Measurements from ENCODE around the gene MAGEA2. TPM values are rescaled to one million over a fixed set of nuclear protein-coding genes. Genes with fewer than 3 reads are reported as not detected.
"Not testable (repeated sequence)": the region's sequence is repeated elsewhere in the genome, so short reads cannot be mapped to it uniquely, and the experiment has no call there.

MAGEA2 gene
- total and polyA plus RNA-seq, 9 donors = not detected

DNA sequence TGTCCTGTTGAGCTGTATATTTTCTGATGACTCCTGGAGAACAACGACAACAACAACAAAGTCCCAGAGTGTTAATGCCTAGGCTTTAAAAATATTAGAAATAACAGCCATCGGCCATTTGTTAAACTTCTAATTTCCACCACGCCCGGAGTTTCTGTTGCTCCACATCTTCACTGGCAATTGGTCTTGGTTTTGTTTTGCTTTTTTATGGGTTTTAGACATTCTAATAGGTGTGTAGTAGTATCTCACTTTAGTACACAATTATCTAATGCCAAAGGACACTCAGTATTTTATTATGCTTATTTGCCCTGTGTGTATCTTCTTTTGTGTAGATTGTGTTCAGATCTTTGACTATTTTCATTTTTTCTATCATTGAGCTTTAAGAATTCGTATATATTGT is 15.1 kb downstream of the MAGEA2 start:
- H3K27me3 ChIP-seq (ENCODE audit: control insufficient read depth, insufficient read depth, low read length) = no peaks in the 10 kb centered on the region
- no peaks in the 10 kb centered on the region for H3K4me1 ChIP-seq (ENCODE audit: control insufficient read depth, insufficient read depth, low read length)
- H3K9me3 ChIP-seq (replicated peaks; ENCODE audit: control insufficient read depth, low read depth, low read length) = no peaks in the 10 kb centered on the region
- no peaks in the 10 kb centered on the region for H3K36me3 ChIP-seq (ENCODE audit: control insufficient read depth, insufficient read depth, low read length)
- no CpG with 5 or more reads among the region's 5 CpGs for WGBS (ENCODE audit: insufficient coverage)
- no peak overlapping the region for H3K4me3 ChIP-seq (ENCODE audit: low read length)
- no peak overlapping the region for H3K27ac ChIP-seq (ENCODE audit: low read length)
- DNase-seq = no peak

GRCh38 chrX:152736528-152736927 is 17.1 kb downstream of the MAGEA2 start:
- WGBS (ENCODE audit: insufficient coverage) = 79% methylated on average over 7 of the region's 12 CpGs
- H3K4me3 ChIP-seq (ENCODE audit: low read length) = not testable (repeated sequence)

GRCh38 chrX:152735860-152736511 is 17.7 kb downstream of the MAGEA2 start:
- Histone ChIP-seq H3K4me3 (ENCODE audit: low read length) (no peak overlapping the region), H3K9me3 (replicated peaks; ENCODE audit: control insufficient read depth, low read depth, low read length) (no peaks in the 10 kb centered on the region)
- 80% methylated on average over 12 of the region's 12 CpGs for WGBS (ENCODE audit: insufficient coverage)

More at GRCh38 chrX:152736528-152736927, 17.1 kb downstream of the MAGEA2 start:
- not testable (repeated sequence) for H3K4me1 ChIP-seq (ENCODE audit: control insufficient read depth, insufficient read depth, low read length); H3K9me3 ChIP-seq (replicated peaks; ENCODE audit: control insufficient read depth, low read depth, low read length); H3K27me3 ChIP-seq (ENCODE audit: control insufficient read depth, insufficient read depth, low read length); DNase-seq; H3K27ac ChIP-seq (ENCODE audit: low read length); H3K36me3 ChIP-seq (ENCODE audit: control insufficient read depth, insufficient read depth, low read length)

GRCh38 chrX:152735101-152735500 is 18.5 kb downstream of the MAGEA2 start:
- Histone ChIP-seq H3K4me1 (ENCODE audit: control insufficient read depth, insufficient read depth, low read length) (no peaks in the 10 kb centered on the region), H3K9me3 (replicated peaks; ENCODE audit: control insufficient read depth, low read depth, low read length) (no peaks in the 10 kb centered on the region), H3K27ac (ENCODE audit: low read length) (no peak overlapping the region), H3K4me3 (ENCODE audit: low read length) (no peak overlapping the region), H3K27me3 (ENCODE audit: control insufficient read depth, insufficient read depth, low read length) (no peaks in the 10 kb centered on the region), H3K36me3 (ENCODE audit: control insufficient read depth, insufficient read depth, low read length) (no peaks in the 10 kb centered on the region)
- no peak for DNase-seq
- WGBS (ENCODE audit: insufficient coverage) = no CpG with 5 or more reads among the region's 2 CpGs

More at GRCh38 chrX:152735860-152736511, 17.7 kb downstream of the MAGEA2 start:
- no peaks in the 10 kb centered on the region for H3K36me3 ChIP-seq (ENCODE audit: control insufficient read depth, insufficient read depth, low read length)
- H3K27ac ChIP-seq (ENCODE audit: low read length) = no peak overlapping the region
- no peak for DNase-seq
- H3K4me1 ChIP-seq (ENCODE audit: control insufficient read depth, insufficient read depth, low read length) = no peaks in the 10 kb centered on the region
- H3K27me3 ChIP-seq (ENCODE audit: control insufficient read depth, insufficient read depth, low read length) = no peaks in the 10 kb centered on the region

GRCh38 chrX:152734143-152734858 is 19.3 kb downstream of the MAGEA2 start:
- H3K9me3 ChIP-seq (replicated peaks; ENCODE audit: control insufficient read depth, low read depth, low read length); H3K27me3 ChIP-seq (ENCODE audit: control insufficient read depth, insufficient read depth, low read length); H3K4me3 ChIP-seq (ENCODE audit: low read length); DNase-seq; H3K27ac ChIP-seq (ENCODE audit: low read length); H3K36me3 ChIP-seq (ENCODE audit: control insufficient read depth, insufficient read depth, low read length); H3K4me1 ChIP-seq (ENCODE audit: control insufficient read depth, insufficient read depth, low read length): not testable (repeated sequence)
- 94% methylated on average over 15 of the region's 22 CpGs for WGBS (ENCODE audit: insufficient coverage)

- no peak for DNase-seq
- H3K4me1 ChIP-seq (ENCODE audit: control insufficient read depth, insufficient read depth, low read length) = no peaks in the 10 kb centered on the region
- H3K4me3 ChIP-seq (ENCODE audit: low read length) = no peak within 1 kb of the TSS
- 87% methylated on average over 6 of the region's 21 CpGs for WGBS (ENCODE audit: insufficient coverage)
- H3K27ac ChIP-seq (ENCODE audit: low read length) = no peak within 1 kb of the TSS
- H3K9me3 ChIP-seq (replicated peaks; ENCODE audit: control insufficient read depth, low read depth, low read length) = no peaks in the 10 kb centered on the region
- no peaks in the 10 kb centered on the region for H3K27me3 ChIP-seq (ENCODE audit: control insufficient read depth, insufficient read depth, low read length)
- H3K36me3 ChIP-seq (ENCODE audit: control insufficient read depth, insufficient read depth, low read length) = no peaks in the 10 kb centered on the region
Observed at GRCh38 chrX:152733261-152733975, 20.2 kb downstream of the MAGEA2 start, which contains the start of the genes CSAG1 and MAGEA12. Gene CSAG1 (minus strand): TSS chrX:152733721. CDS start chrX:152732460, 1,261 bp downstream. Gene MAGEA12 (plus strand): TSS chrX:152733757. CDS start chrX:152736162, 2,405 bp downstream.

DNA sequence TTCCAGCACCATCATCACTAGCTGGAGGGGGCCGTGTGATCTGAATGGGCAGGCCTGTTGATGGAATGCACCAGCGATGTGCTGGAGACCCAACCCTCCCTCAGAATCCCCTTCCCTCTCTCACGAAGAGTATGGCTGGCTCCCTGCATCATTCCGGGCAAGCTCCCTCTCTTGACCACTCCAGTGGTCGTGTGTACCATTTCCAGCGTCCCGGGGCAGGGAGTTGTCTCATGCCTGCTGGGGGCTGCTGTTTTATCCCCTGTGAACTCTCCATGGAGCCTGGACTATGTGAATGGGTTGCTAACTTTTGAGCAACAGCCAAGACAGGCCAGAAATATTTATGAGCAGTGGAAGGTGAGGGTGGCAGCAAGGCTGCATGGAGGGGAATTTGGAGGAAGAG is 28.2 kb downstream of the MAGEA2 start:
- DNase-seq = no peak
- Histone ChIP-seq H3K4me1 (ENCODE audit: control insufficient read depth, insufficient read depth, low read length) (no peaks in the 10 kb centered on the region), H3K36me3 (ENCODE audit: control insufficient read depth, insufficient read depth, low read length) (no peaks in the 10 kb centered on the region), H3K27ac (ENCODE audit: low read length) (no peak overlapping the region), H3K27me3 (ENCODE audit: control insufficient read depth, insufficient read depth, low read length) (peaks cover 2% of the 10 kb centered on the region), H3K9me3 (replicated peaks; ENCODE audit: control insufficient read depth, low read depth, low read length) (no peaks in the 10 kb centered on the region), H3K4me3 (ENCODE audit: low read length) (no peak overlapping the region)
- 65% methylated on average over 4 of the region's 7 CpGs for WGBS (ENCODE audit: insufficient coverage)

DNA sequence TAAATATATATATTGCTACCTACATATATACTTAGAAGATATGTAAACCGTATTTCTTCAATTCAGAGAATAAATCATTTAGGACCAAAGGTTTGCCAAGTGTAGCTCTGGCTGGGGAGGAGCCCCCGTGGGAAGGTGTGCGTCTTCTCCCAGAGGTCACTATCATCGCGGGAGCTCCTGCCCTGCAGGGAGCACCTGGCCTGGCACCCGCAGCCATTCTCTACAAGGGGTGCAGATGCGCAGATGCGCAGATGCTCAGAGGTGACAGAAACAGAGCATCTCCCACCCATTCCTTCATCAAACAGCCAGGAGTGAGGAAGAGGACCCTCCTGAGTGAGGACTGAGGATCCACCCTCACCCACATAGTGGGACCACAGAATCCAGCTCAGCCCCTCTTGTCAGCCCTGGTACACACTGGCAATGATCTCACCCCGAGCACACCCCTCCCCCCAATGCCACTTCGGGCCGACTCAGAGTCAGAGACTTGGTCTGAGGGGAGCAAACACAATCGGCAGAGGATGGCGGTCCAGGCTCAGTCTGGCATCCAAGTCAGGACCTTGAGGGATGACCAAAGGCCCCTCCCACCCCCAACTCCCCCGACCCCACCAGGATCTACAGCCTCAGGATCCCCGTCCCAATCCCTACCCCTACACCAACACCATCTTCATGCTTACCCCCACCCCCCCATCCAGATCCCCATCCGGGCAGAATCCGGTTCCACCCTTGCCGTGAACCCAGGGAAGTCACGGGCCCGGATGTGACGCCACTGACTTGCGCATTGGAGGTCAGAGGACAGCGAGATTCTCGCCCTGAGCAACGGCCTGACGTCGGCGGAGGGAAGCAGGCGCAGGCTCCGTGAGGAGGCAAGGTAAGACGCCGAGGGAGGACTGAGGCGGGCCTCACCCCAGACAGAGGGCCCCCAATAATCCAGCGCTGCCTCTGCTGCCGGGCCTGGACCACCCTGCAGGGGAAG is 39.5 kb downstream of the MAGEA2 start, which contains the start of gene MAGEA2B:
Gene MAGEA2B, plus strand, starts transcription at position 814 of the 973 bp plus-strand sequence. CDS start 2,479 bp downstream, outside the sequence.
- not testable (repeated sequence) for H3K4me1 ChIP-seq (ENCODE audit: control insufficient read depth, insufficient read depth, low read length); H3K9me3 ChIP-seq (replicated peaks; ENCODE audit: control insufficient read depth, low read depth, low read length); H3K4me3 ChIP-seq (ENCODE audit: low read length); H3K27me3 ChIP-seq (ENCODE audit: control insufficient read depth, insufficient read depth, low read length); H3K36me3 ChIP-seq (ENCODE audit: control insufficient read depth, insufficient read depth, low read length); DNase-seq; H3K27ac ChIP-seq (ENCODE audit: low read length)
- no CpG with 5 or more reads among the region's 35 CpGs for WGBS (ENCODE audit: insufficient coverage)

DNA sequence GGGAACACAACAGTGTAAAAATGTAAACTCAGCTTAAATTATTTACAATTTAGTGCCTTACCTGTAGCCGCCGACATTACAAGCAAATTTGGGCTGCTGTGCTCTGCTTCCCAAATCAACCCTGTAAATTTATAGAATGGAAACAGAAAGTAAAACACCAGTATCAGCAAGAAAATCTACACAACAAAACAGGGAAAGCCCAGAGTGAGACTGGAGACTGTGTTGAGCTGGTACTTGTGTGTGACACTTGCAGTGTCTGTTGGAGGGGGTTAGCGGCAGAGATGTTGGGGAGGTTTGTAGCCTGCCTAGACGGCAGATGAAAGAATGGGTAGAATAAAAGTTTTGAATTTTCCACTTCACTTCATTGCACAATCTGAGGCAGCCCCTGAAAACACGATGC is 40.4 kb downstream of the MAGEA2 start:
- H3K27me3 ChIP-seq (ENCODE audit: control insufficient read depth, insufficient read depth, low read length); H3K4me1 ChIP-seq (ENCODE audit: control insufficient read depth, insufficient read depth, low read length); H3K36me3 ChIP-seq (ENCODE audit: control insufficient read depth, insufficient read depth, low read length); H3K27ac ChIP-seq (ENCODE audit: low read length); H3K9me3 ChIP-seq (replicated peaks; ENCODE audit: control insufficient read depth, low read depth, low read length); DNase-seq; H3K4me3 ChIP-seq (ENCODE audit: low read length): not testable (repeated sequence)
- no CpG with 5 or more reads among the region's 5 CpGs for WGBS (ENCODE audit: insufficient coverage)

Data from muscle of leg (tissue), 11 donors.